CD14-positive monocyte (primary cell): ENCODE measurements around the gene CPAMD8. TPM values are rescaled to one million over a fixed set of nuclear protein-coding genes. Genes with fewer than 3 reads are reported as not detected.
A peak's percentile ranks its signal among the peaks of the same experiment; 100 is the strongest.
"Not testable (repeated sequence)": the region's sequence is repeated elsewhere in the genome, so short reads cannot be mapped to it uniquely, and the experiment has no call there.

Source experiments
- DNase-seq, 3 donors: peaks; one replicate each; pipeline ENCODE4 v3.0.0-alpha.2; 2011 to 2022
- H2AFZ ChIP-seq: 2 replicates; pipeline ENCODE4 v1.6.0; 2012; ENCODE audit warnings: mild to moderate bottlenecking, low read depth, low read length, inconsistent platforms; ENCODE audit not compliant: insufficient read depth, poor library complexity, severe bottlenecking
- H3K27ac ChIP-seq, 2 donors: 1 replicate in 1 of 2; 2 replicates in 1 of 2; pipeline ENCODE4 v1.5.1; 2012 to 2013; ENCODE audit warnings: low read length in 2 of 2, control low read depth in 1 of 2, inconsistent platforms in 1 of 2, low read depth in 1 of 2, mild to moderate bottlenecking in 1 of 2
- H3K27me3 ChIP-seq, 2 donors: one replicate each; pipeline versions ENCODE4 v1.6.0 to v1.6.1; 2011 to 2013; ENCODE audit warnings: low read length in 2 of 2; ENCODE audit not compliant: control insufficient read depth in 2 of 2, insufficient read depth in 2 of 2
- H3K36me3 ChIP-seq, 2 donors: replicated peaks in 1 of 2; 1 replicate in 1 of 2; 2 replicates in 1 of 2; pipeline versions ENCODE4 v1.5.1 to v1.6.1; 2012 to 2013; ENCODE audit warnings: low read length in 2 of 2, control low read depth in 1 of 2, inconsistent platforms in 1 of 2, mild to moderate bottlenecking in 1 of 2; ENCODE audit not compliant: insufficient read depth in 2 of 2, control insufficient read depth in 1 of 2
- H3K4me1 ChIP-seq, 2 donors: 1 replicate in 1 of 2; 2 replicates in 1 of 2; pipeline versions ENCODE4 v1.5.1 to v1.6.1; 2012 to 2013; ENCODE audit warnings: low read length in 2 of 2, control low read depth in 1 of 2, inconsistent platforms in 1 of 2, mild to moderate bottlenecking in 1 of 2, moderate library complexity in 1 of 2; ENCODE audit not compliant: insufficient read depth in 2 of 2, control insufficient read depth in 1 of 2
- H3K4me2 ChIP-seq: replicated peaks from 2 replicates; pipeline ENCODE3; 2012; ENCODE audit warnings: low read length, moderate library complexity, mild to moderate bottlenecking; ENCODE audit not compliant: poor library complexity, severe bottlenecking; ENCODE audit errors: extremely low read depth
- H3K4me3 ChIP-seq, 3 experiments: fragments of 200-600 bp in 1 of 3; sonication (generic) in 1 of 3; replicated peaks in 1 of 3; 1 replicate in 2 of 3; 2 replicates in 1 of 3; pipeline ENCODE4 v1.5.1; 2011 to 2013; ENCODE audit warnings: low read length in 3 of 3, mild to moderate bottlenecking in 3 of 3, control low read depth in 2 of 3, low read depth in 2 of 3, inconsistent platforms in 1 of 3, moderate library complexity in 1 of 3
- H3K79me2 ChIP-seq: 2 replicates; pipeline ENCODE4 v1.6.0; 2012; ENCODE audit warnings: mild to moderate bottlenecking, control low read depth, inconsistent platforms, low read length, moderate library complexity; ENCODE audit not compliant: insufficient read depth
- H3K9ac ChIP-seq: 2 replicates; pipeline ENCODE4 v1.6.0; 2017; ENCODE audit warnings: low read length, mild to moderate bottlenecking; ENCODE audit not compliant: insufficient read depth, poor library complexity, severe bottlenecking
- H3K9me3 ChIP-seq, 2 donors: replicated peaks in 1 of 2; 1 replicate in 1 of 2; 2 replicates in 1 of 2; pipeline versions ENCODE4 v1.5.1 to v1.6.1; 2012 to 2013; ENCODE audit warnings: low read length in 2 of 2, control low read depth in 1 of 2; ENCODE audit not compliant: control insufficient read depth in 1 of 2, insufficient read depth in 1 of 2
- H4K20me1 ChIP-seq: 2 replicates; pipeline ENCODE4 v1.6.0; 2012; ENCODE audit warnings: mild to moderate bottlenecking, low read length, control low read depth, moderate library complexity; ENCODE audit not compliant: insufficient read depth
- H3K27ac Mint-ChIP-seq, 7 donors: one replicate each; pipeline ENCODE4 v1.8.0; 2020; ENCODE audit warnings: mild to moderate bottlenecking in 7 of 7, mixed read lengths in 7 of 7, moderate library complexity in 6 of 7, inconsistent platforms in 2 of 7
- H3K27me3 Mint-ChIP-seq, 3 donors: one replicate each; pipeline ENCODE4 v1.8.0; 2021 to 2022; ENCODE audit warnings: low read depth in 3 of 3, mild to moderate bottlenecking in 3 of 3, mixed read lengths in 3 of 3, moderate library complexity in 3 of 3, inconsistent platforms in 1 of 3
- H3K36me3 Mint-ChIP-seq, 2 donors: one replicate each; pipeline ENCODE4 v1.8.0; 2020; ENCODE audit warnings: mixed read lengths in 2 of 2, inconsistent platforms in 1 of 2, mild to moderate bottlenecking in 1 of 2
- H3K4me1 Mint-ChIP-seq: one replicate; pipeline ENCODE4 v1.8.0; 2020; ENCODE audit warnings: mild to moderate bottlenecking, mixed read lengths
- H3K4me3 Mint-ChIP-seq, 2 donors: one replicate each; pipeline ENCODE4 v1.8.0; 2020; ENCODE audit warnings: mild to moderate bottlenecking in 2 of 2, mixed read lengths in 2 of 2, moderate library complexity in 1 of 2
- H3K9me3 Mint-ChIP-seq, 7 donors: one replicate each; pipeline ENCODE4 v1.8.0; 2020 to 2022; ENCODE audit warnings: mixed read lengths in 7 of 7, mild to moderate bottlenecking in 6 of 7, moderate library complexity in 6 of 7, inconsistent platforms in 2 of 7
- CTCF ChIP-seq: fragments of 200-600 bp; IDR thresholded peaks from one replicate; pipeline ENCODE4 v1.8.0; 2022; ENCODE audit warnings: antibody characterized with exemption, mild to moderate bottlenecking
- WGBS: methylation state at CpG from one replicate; pipeline ENCODE4 v1.1.5; 2013; ENCODE audit warnings: missing lambda C conversion rate; ENCODE audit not compliant: insufficient coverage; 5-methylcytosine and 5-hydroxymethylcytosine counted together
- intact Hi-C, 2 donors: fragments of 100-400 bp; cut with micrococcal nuclease; formaldehyde crosslinking; loops; one replicate each; pipeline versions ENCODE4 v1.15.0 to v1.15.1; 2023
- polyA plus RNA-seq, 3 donors: library from polyadenylated mRNA; depleted of rRNA in 1 of 3; unstranded in 2 of 3; stranded (reverse) in 1 of 3; fragments of 300-500 nt in 2 of 3; fragments of >200 nt in 1 of 3; fragmentation: Illumina TruSeq in 2 of 3; gene quantifications; 1 replicate in 2 of 3; 2 replicates in 1 of 3; pipeline ENCODE4 v1.2.3, GENCODE V29; 2012 to 2021

The CPAMD8 gene
- polyA plus RNA-seq, 3 donors: 5.1 to 53.4 (median 5.4) TPM

GRCh38 chr19:16958277-16958676 lies 68.3 kb downstream of the CPAMD8 start:
- H3K27ac Mint-ChIP-seq: peak overlapping the region; percentile 80 to 98 (median 94)
- Histone ChIP-seq H3K4me2 (peak overlapping the region; percentile 66), H3K27ac (peak overlapping the region; percentile 50 to 82), H3K4me1 (peaks cover 71 to 76% of the 10 kb centered on the region in 2 donors), H3K4me3 (peak overlapping the region in 1 of 3 experiments; percentile 11)
- H3K4me3 Mint-ChIP-seq, H3K9me3 Mint-ChIP-seq, H3K79me2 ChIP-seq, H3K27me3 Mint-ChIP-seq, H2AFZ ChIP-seq, H3K9me3 ChIP-seq, DNase-seq, H3K27me3 ChIP-seq, H4K20me1 ChIP-seq, H3K36me3 ChIP-seq, intact Hi-C loops, H3K9ac ChIP-seq: not testable (repeated sequence)
- H3K36me3 Mint-ChIP-seq: peaks cover 0 to 10% of the 10 kb centered on the region in 2 donors
- H3K4me1 Mint-ChIP-seq: peaks cover 87% of the 10 kb centered on the region

DNA sequence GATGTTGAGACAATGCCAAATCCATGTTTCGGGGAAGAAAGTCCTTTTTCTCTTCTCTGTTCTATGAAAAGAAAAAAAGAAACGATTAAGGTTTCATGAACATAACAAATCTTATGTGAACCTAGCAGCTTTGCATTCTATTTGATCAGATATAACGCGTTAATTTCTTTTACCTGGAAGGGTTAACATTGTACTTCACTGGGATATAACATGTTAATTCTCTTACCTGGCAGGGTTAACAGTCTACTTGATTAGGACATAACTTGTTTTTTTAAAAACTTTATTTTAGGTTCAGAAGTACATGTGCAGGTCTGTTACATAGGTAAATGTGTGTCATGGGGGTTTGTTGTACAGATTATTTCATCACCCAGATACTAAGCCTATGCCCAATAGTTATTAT lies 68.8 kb downstream of the CPAMD8 start:
- intact Hi-C loops: no loop called here
- H3K27me3 ChIP-seq: no peaks in the 10 kb centered on the region
- Mint-ChIP-seq H3K4me1 (peaks cover 88% of the 10 kb centered on the region), H3K9me3 (peaks cover 0 to 2% (median 1%) of the 10 kb centered on the region in 7 donors), H3K36me3 (peaks cover 0 to 6% of the 10 kb centered on the region in 2 donors), H3K27ac (peak overlapping the region; percentile 80 to 98 (median 92)), H3K4me3 (no peak overlapping the region), H3K27me3 (peaks cover 0 to 4% (median under 1%) of the 10 kb centered on the region in 3 donors)
- no peak for TF ChIP-seq CTCF
- H3K27ac ChIP-seq: peak overlapping the region; percentile 82 to 93
- DNase-seq: no peak
- no peaks in the 10 kb centered on the region for H3K9me3 ChIP-seq
- H3K9ac ChIP-seq: no peak overlapping the region
- H3K4me2 ChIP-seq: peak overlapping the region; percentile 66
- H4K20me1 ChIP-seq: no peaks in the 10 kb centered on the region
- H3K79me2 ChIP-seq: no peaks in the 10 kb centered on the region
- peak overlapping the region; percentile 46 for H2AFZ ChIP-seq
- H3K4me3 ChIP-seq: peak overlapping the region in 1 of 3 experiments; percentile 51
- H3K36me3 ChIP-seq: no peaks in the 10 kb centered on the region
- peaks cover 75 to 80% of the 10 kb centered on the region in 2 donors for H3K4me1 ChIP-seq
- no CpG with 5 or more reads among the region's 4 CpGs for WGBS
